GM21515 (cell line): ENCODE results near the gene ECPAS.
"Not testable (repeated sequence)": the region's sequence is repeated elsewhere in the genome, so short reads cannot be mapped to it uniquely, and the experiment has no call there.

ENCODE experiments used
- ATAC-seq: cut with Tn5 transposase; IDR thresholded peaks from one replicate; pipeline ENCODE4 v1.9.1; 2021; ENCODE audit not compliant: unreplicated experiment

ECPAS gene, protein sequence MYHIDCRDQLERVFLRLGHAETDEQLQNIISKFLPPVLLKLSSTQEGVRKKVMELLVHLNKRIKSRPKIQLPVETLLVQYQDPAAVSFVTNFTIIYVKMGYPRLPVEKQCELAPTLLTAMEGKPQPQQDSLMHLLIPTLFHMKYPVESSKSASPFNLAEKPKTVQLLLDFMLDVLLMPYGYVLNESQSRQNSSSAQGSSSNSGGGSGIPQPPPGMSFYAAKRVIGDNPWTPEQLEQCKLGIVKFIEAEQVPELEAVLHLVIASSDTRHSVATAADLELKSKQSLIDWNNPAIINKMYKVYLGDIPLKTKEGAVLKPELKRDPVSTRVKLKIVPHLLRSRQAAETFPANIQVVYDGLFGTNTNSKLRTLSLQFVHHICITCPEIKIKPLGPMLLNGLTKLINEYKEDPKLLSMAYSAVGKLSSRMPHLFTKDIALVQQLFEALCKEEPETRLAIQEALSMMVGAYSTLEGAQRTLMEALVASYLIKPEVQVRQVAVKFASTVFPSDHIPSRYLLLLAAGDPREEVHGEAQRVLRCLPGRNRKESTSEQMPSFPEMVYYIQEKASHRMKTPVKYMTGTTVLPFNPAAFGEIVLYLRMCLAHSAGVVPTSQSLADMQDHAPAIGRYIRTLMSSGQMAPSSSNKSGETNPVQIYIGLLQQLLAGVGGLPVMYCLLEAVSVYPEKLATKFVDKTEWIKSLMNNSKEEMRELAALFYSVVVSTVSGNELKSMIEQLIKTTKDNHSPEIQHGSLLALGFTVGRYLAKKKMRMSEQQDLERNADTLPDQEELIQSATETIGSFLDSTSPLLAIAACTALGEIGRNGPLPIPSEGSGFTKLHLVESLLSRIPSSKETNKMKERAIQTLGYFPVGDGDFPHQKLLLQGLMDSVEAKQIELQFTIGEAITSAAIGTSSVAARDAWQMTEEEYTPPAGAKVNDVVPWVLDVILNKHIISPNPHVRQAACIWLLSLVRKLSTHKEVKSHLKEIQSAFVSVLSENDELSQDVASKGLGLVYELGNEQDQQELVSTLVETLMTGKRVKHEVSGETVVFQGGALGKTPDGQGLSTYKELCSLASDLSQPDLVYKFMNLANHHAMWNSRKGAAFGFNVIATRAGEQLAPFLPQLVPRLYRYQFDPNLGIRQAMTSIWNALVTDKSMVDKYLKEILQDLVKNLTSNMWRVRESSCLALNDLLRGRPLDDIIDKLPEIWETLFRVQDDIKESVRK (N-terminal part only)

DNA sequence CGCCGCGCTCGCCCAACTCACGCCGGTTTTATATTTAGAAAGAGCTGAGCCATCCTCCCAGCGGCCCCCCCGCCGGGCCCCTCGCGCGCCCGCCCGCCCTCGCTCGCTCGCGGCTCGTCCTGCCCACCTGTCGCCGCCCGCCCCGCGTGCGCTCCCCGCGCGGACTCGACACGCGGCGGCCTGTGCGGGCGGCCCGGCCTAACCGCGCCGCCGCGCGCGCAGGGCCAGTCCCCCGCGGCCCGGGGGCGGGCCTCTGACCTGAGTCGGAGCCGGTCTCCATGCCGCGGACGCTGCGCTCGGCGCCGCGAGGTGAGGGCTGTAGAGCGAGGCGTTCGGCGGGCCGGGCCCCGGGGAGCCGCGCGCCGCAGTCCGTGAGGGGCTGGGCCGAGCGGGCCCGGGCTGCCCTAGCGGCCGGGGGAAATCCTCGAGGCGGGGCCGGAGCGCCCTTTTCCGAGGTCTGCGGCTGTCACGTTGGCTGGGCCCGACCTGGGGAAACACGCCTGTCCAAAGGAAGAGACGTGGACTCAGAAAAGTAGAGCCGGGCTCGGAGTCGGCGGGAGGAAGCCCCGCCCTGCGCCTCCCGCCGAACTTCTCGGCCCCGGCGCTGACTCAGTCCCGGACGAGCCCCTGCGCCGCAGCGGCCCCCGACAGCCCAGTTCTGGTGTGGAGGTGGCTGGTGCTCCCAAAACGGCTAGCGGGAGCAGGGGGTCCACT is at the start of gene ECPAS:
TSS of gene ECPAS (minus strand) at position 526 of the 714 bp plus-strand sequence. CDS start 11,465 bp downstream, outside the sequence.
- ATAC-seq, result peak; percentile 57

- no peak for ATAC-seq
These were observed 49.1 kb upstream of the ECPAS start for GRCh38 chr9:111533099-111533790.

DNA sequence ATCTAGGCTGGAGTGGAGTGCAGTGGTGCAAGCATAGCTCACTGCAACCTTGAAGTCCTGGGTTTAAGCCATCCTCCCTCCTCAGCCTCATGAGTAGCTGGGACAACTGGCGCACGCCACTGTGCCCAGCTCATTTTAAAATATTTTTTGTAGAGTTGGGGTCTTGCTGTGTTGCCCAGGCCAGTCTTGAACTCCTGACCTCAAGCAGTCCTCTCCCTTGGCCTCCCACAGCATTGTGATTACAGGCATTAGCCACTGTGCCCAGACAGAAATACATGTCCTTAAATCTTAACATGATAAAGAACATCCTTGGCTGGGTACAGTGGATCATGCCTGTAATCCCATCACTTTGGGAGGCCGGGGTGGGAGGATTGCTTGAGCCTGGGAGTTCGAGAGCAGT is 47.5 kb upstream of the ECPAS start:
- ATAC-seq, result no peak

DNA sequence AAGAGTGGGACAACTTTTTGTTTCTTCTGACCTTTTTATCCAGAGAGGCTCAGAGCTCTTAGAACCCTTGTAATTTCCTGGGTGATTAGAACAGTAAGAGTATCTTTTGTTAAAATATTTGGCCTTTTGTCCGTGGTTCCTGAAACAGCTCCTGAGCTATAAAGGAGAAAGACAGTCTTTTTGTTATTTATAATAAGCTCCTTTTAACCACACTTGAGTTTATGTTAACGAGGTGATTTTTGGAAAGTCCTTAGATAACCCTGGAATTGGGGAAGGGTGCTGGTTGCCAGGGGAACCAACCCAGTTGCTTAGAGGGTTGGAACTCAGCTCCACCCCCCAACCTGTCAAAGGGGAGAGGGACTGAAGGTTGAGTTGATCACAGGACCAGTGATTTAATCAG is 45.6 kb upstream of the ECPAS start:
- ATAC-seq, result no peak

DNA sequence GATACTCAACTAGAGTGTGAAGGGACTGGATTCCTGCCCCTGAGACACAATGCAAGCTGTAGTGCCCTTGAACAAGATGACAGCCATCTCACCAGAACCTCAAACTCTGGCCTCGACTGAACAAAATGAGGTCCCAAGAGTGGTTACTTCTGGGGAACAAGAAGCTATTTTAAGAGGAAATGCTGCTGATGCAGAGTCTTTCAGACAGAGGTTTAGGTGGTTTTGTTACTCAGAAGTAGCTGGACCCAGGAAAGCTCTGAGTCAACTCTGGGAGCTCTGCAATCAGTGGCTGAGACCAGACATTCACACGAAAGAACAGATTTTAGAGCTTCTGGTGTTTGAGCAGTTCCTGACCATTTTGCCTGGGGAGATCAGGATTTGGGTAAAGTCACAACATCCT is 43.2 kb upstream of the ECPAS start:
- ATAC-seq, result no peak

GRCh38 chr9:111525056-111525977 is 41.1 kb upstream of the ECPAS start, which contains the start of gene ZNF483:
TSS of gene ZNF483 (plus strand) at chr9:111525179. CDS start at chr9:111527396, 2,217 bp downstream.
- peak; percentile 65 for ATAC-seq

- ATAC-seq, result no peak
These were observed 40.5 kb upstream of the ECPAS start for GRCh38 chr9:111524731-111525055.

DNA sequence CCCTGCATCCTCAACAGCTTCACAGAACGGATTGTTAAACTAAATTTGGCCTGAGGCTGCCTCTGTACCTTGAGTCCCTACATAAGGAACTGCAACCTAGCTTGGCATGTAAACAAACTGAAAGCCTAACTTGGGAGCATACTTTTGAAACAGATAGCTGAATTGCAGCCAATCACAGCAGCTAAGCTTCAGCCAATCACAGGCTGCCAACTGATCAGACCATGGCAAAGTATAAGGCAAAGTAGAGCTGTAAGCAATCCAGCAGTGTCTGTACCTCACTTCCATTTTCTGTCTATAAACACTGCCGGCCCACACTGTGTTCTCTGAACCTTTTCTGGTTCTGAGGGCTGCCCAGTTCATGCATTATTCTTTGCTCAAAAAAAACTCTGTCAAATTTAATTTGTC is 31.9 kb upstream of the ECPAS start:
- no peak for ATAC-seq

GRCh38 chr9:111514967-111515366 is 30.8 kb upstream of the ECPAS start:
- ATAC-seq, result no peak

GRCh38 chr9:111511581-111511980 is 27.4 kb upstream of the ECPAS start:
- not testable (repeated sequence) for ATAC-seq

GRCh38 chr9:111502506-111502905 is 18.3 kb upstream of the ECPAS start:
- ATAC-seq, result no peak

GRCh38 chr9:111501648-111502047 is 17.5 kb upstream of the ECPAS start:
- no peak for ATAC-seq

- no peak for ATAC-seq
These were observed 16.9 kb upstream of the ECPAS start for GRCh38 chr9:111501005-111501562.

GRCh38 chr9:111497196-111497595 is 13.0 kb upstream of the ECPAS start:
- ATAC-seq, result not testable (repeated sequence)

DNA sequence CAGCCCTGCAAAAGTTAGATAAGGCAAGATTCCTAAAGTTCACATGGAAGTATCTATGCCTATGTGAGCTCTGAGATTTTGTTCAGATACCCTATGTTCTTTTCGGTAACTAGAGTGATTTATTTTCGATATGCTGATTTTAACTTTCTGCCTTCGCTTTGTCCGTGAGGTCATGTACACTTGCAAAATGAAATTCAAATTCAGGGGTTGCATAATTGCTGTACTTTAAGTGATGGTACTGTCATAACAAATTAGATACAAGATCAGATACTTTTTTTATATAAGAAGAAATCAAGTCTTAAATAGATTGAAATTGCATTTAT is 350 bp upstream of the ECPAS start:
- ATAC-seq, result no peak

GRCh38 chr9:111483439-111483857 is 735 bp downstream of the ECPAS start:
- peak; percentile 38 for ATAC-seq

GRCh38 chr9:111482694-111483438 is 1.3 kb downstream of the ECPAS start:
- peak; percentile 58 for ATAC-seq
